Mucosa of descending colon (tissue), 3 donors: ENCODE data around the gene HTR3A. TPM values are rescaled to one million over a fixed set of nuclear protein-coding genes. Genes with fewer than 3 reads are reported as not detected.

Experiments used
- ATAC-seq: fragments of 200-7000 bp; cut with Tn5 transposase; one replicate; pipeline ENCODE4 v1.9.1; 2020; ENCODE audit warnings: mild to moderate bottlenecking, moderate library complexity
- DNase-seq, 3 donors: peaks; one replicate each; pipeline ENCODE4 v3.0.0-alpha.2; 2020
- H3K36me3 ChIP-seq: fragments of 200-600 bp; one replicate; pipeline ENCODE4 v1.8.0; 2021; ENCODE audit warnings: low read depth, mild to moderate bottlenecking
- H3K4me1 ChIP-seq: fragments of 200-600 bp; one replicate; pipeline ENCODE4 v1.8.0; 2021; ENCODE audit warnings: low read depth, mild to moderate bottlenecking
- H3K4me3 ChIP-seq: fragments of 200-600 bp; one replicate; pipeline ENCODE4 v1.8.0; 2021; ENCODE audit warnings: mild to moderate bottlenecking
- H3K9me3 ChIP-seq: fragments of 200-600 bp; one replicate; pipeline ENCODE4 v1.8.0; 2021; ENCODE audit warnings: mild to moderate bottlenecking
- CTCF ChIP-seq: fragments of 200-600 bp; IDR thresholded peaks from one replicate; pipeline ENCODE4 v1.8.0; 2022; ENCODE audit warnings: antibody characterized with exemption, mild to moderate bottlenecking
- intact Hi-C, 2 donors: fragments of 100-400 bp; cut with DNase I in 1 of 2; cut with micrococcal nuclease in 1 of 2; formaldehyde crosslinking; loops; one replicate each; pipeline versions ENCODE4 v1.11.0 to v1.11.1; 2022; cut with DNase I, micrococcal nuclease
- total RNA-seq, 3 donors: library from RNA; stranded (reverse); fragmentation: NEBNext Ultra II Directional in 2 of 3; extraction: Animal tissue kit (Norgen Biotek cat#: 25700) in 2 of 3; gene quantifications; one replicate each; pipeline versions ENCODE4 v1.2.1 to v1.2.4, GENCODE V29; 2021 to 2023
- donor health status: DM: no; HTN: no; CAD: no; lungs with moderate emphysema.
- donor health status: DM: no; HTN: no; CAD: no.
- donor health status: DM: no; HTN: yes; CAD: no.

HTR3A gene
- total RNA-seq, 3 donors from 2014 or later = 0.17 to 4.1 TPM; not detected in 1

- TF ChIP-seq CTCF = no peak
- intact Hi-C loops = loop anchor here (5.0 kb wide), 1 partner anchor 227 kb away; no protein-coding TSS in a partner anchor
Observed at GRCh38 chr11:114034956-114035355, 60.0 kb downstream of the HTR3A start.

DNA sequence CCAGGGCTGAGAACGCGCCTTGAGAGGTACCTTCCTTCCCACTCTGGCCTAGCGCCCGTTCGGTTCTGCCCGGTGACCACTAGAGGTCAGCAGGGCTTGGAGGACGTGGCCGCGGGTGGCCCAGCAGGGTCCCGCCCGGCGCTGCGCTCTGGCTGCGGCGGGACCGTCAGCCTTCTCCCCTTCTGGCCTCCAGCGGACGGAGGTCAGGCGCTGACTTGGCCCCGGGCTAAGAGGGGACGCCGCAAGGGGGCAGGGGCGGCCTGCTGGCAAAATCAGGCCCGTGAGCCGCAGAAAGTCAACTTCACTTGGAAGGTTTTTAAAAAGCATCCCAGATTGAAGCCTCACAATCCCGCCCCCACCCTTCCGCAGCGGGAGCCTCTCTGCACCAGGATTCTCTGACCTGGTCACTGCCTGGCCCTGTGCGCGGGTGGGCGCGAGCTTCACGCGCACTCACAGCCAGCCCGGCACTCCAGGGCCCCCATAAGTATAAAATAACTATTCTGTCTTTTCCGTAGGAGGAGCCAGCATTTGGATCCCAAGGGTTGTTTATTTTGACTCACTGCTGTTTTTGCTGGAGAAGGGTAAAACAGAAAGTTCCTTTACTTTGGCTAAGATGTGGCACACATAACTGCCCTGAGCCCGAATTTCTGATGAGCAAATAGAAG, 61.4 kb downstream of the HTR3A start:
- peaks cover 16% of the 10 kb centered on the region for H3K4me1 ChIP-seq
- no peaks in the 10 kb centered on the region for H3K9me3 ChIP-seq
- peak; percentile 80 for TF ChIP-seq CTCF
- no peak overlapping the region for H3K4me3 ChIP-seq
- no peaks in the 10 kb centered on the region for H3K36me3 ChIP-seq
- DNase-seq = peak; percentile 82 to 89 (median 86)
- intact Hi-C loops = loop anchor here (5.0 kb wide), 1 partner anchor 226 kb away; no protein-coding TSS in a partner anchor
- ATAC-seq = peak; percentile 89

More at GRCh38 chr11:114034956-114035355, 60.0 kb downstream of the HTR3A start:
- H3K4me3 ChIP-seq = no peak overlapping the region
- DNase-seq = no peak
- no peak for ATAC-seq
- no peaks in the 10 kb centered on the region for H3K36me3 ChIP-seq
- H3K9me3 ChIP-seq = no peaks in the 10 kb centered on the region
- peaks cover 11% of the 10 kb centered on the region for H3K4me1 ChIP-seq

- intact Hi-C loops = loop anchor here (5.0 kb wide), 1 partner anchor 225 kb away; no protein-coding TSS in a partner anchor
- Histone ChIP-seq H3K36me3 (no peaks in the 10 kb centered on the region), H3K4me1 (peaks cover 16% of the 10 kb centered on the region), H3K9me3 (no peaks in the 10 kb centered on the region), H3K4me3 (no peak overlapping the region)
- TF ChIP-seq CTCF = no peak
- DNase-seq = no peak
- no peak for ATAC-seq
Observed at GRCh38 chr11:114036958-114037357, 62.0 kb downstream of the HTR3A start.

DNA sequence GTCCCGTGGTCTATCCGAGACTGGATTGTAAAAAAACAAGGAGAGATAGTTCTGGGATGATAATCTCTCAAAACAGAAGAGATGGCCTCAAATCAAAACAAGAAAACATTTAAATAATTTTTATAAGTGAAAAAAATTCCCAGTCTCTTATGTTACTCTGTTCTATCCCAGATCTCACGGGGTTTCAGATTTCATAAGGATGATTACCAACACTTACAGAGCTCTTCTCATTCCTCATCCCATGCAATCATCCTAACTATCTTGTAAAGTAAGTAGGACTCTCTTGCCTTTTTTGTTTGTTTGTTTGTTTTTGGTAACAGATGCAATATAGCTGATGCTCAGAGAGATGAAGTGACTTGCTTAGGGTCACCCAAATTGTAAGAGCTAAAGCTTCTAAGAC, 64.6 kb downstream of the HTR3A start:
- no peak overlapping the region for H3K4me3 ChIP-seq
- H3K4me1 ChIP-seq = peaks cover 32% of the 10 kb centered on the region
- DNase-seq (no peak), ATAC-seq (no peak)
- H3K36me3 ChIP-seq = no peaks in the 10 kb centered on the region
- H3K9me3 ChIP-seq = no peaks in the 10 kb centered on the region
- no peak for TF ChIP-seq CTCF
- intact Hi-C loops = loop anchor here (5.0 kb wide), 1 partner anchor 223 kb away; no protein-coding TSS in a partner anchor

Other genes with a start within 250 kb of the HTR3A start
- 10 to 100 TPM; 10.5 to 12.3 (median 11.1) TPM for gene ZW10, start 201.4 kb upstream of the HTR3A start, total RNA-seq
- not detected for gene CLDN25, start 195.3 kb upstream of the HTR3A start, total RNA-seq
- gene USP28, start 99.5 kb upstream of the HTR3A start, total RNA-seq = 10 to 100 TPM; 17.1 to 33.7 (median 20.2) TPM
- not detected for gene HTR3B, start 70.3 kb upstream of the HTR3A start, total RNA-seq
- 10 to 100 TPM in 2 of 3 donors, 1 to 10 TPM in 1; 4.9 to 82.1 (median 48.8) TPM for gene ZBTB16, start 84.6 kb downstream of the HTR3A start, total RNA-seq